Suprapubic skin (tissue), 4 donors: ENCODE data around the gene LIPA. TPM values are rescaled to one million over a fixed set of nuclear protein-coding genes. Genes with fewer than 3 reads are reported as not detected.

Source experiments
- total RNA-seq, 4 donors: library from RNA; depleted of rRNA; stranded (reverse); fragments of >200 nt; gene quantifications; one replicate each; pipeline ENCODE4 v1.1.0, GENCODE V29; 2016

Gene LIPA
- total RNA-seq, 4 donors from 2014 or later, result 15.6 to 21.2 (median 18.8) TPM

Other genes starting within 250 kb of the LIPA start
- 1 to 10 TPM in 2 of 4 donors, under 1 TPM in 2; 0.68 to 4.2 (median 1.1) TPM for gene CH25H, start 44.5 kb downstream of the LIPA start, total RNA-seq
- gene IFIT2, start 50.3 kb upstream of the LIPA start, total RNA-seq, result 1 to 10 TPM in 3 of 4 donors, under 1 TPM in 1; 0.49 to 2.6 (median 1.4) TPM
- gene IFIT3, start 76.2 kb upstream of the LIPA start, total RNA-seq, result 1 to 10 TPM; 1.5 to 4.9 (median 2.1) TPM
- not detected for gene IFIT1B, start 126.3 kb upstream of the LIPA start, total RNA-seq
- gene IFIT1, start 140.8 kb upstream of the LIPA start, total RNA-seq, result 1 to 10 TPM; 1.9 to 7.1 (median 2.7) TPM
- 1 to 10 TPM; 4.3 to 8.2 (median 6.3) TPM for gene IFIT5, start 162.8 kb upstream of the LIPA start, total RNA-seq